Esophagus squamous epithelium (tissue), 4 donors: Measurements from ENCODE around the gene RIMBP2.

Experiments used
- POLR2A ChIP-seq, 4 donors: fragments of 450-650 bp; IDR thresholded peaks; one replicate each; pipeline ENCODE4 v1.6.1; 2017; ENCODE audit warnings: antibody characterized with exemption in 4 of 4, mild to moderate bottlenecking in 4 of 4, moderate library complexity in 3 of 4
- TF ChIP-seq, protein P1 (sequence below), 6 experiments: fragments of 450-650 bp in 4 of 6; fragments of 200-600 bp in 2 of 6; sonication (generic) in 2 of 6; IDR thresholded peaks; one replicate each; pipeline ENCODE4 v1.5.1; 2016 to 2019; ENCODE audit warnings: antibody characterized with exemption in 6 of 6, mild to moderate bottlenecking in 4 of 6, moderate library complexity in 4 of 6

DNA sequence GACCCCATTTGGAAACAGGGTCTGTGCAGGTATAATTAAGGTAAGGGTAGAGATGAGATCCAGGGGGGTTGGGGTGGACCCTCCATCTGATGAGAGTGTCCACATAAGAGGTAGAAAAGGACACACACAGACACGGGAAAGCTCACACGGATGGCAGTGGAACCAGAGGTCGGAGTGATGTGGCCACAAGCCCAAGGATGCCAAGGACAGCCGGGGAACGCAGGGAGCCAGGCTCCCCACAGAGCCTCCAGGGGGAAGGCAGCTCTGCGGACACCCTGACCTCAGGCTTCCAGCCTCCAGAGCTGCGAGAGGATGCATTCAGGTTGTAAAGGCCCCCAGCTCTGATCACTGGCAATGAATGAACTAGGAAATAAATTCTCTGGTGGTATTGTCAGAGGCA lies 33.0 kb downstream of the RIMBP2 start:
- TF ChIP-seq, protein P1, sequence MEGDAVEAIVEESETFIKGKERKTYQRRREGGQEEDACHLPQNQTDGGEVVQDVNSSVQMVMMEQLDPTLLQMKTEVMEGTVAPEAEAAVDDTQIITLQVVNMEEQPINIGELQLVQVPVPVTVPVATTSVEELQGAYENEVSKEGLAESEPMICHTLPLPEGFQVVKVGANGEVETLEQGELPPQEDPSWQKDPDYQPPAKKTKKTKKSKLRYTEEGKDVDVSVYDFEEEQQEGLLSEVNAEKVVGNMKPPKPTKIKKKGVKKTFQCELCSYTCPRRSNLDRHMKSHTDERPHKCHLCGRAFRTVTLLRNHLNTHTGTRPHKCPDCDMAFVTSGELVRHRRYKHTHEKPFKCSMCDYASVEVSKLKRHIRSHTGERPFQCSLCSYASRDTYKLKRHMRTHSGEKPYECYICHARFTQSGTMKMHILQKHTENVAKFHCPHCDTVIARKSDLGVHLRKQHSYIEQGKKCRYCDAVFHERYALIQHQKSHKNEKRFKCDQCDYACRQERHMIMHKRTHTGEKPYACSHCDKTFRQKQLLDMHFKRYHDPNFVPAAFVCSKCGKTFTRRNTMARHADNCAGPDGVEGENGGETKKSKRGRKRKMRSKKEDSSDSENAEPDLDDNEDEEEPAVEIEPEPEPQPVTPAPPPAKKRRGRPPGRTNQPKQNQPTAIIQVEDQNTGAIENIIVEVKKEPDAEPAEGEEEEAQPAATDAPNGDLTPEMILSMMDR (IDR thresholded peaks at IDR 0.05): no peak
- no peak for TF ChIP-seq POLR2A (IDR thresholded peaks at IDR 0.05)
